A673 (cell line): ENCODE data around the gene HIBADH.

Experiments used
- CTCF ChIP-seq: fragments of 300-800, 200-600 bp; sonication (generic); conservative IDR thresholded peaks from 2 replicates; pipeline ENCODE4 v1.5.1; 2017; ENCODE audit warnings: low read depth, mild to moderate bottlenecking, antibody characterized with exemption, low read length, moderate library complexity, mixed read lengths
- EZH2 ChIP-seq: fragments of 200-600 bp; sonication (generic); IDR thresholded peaks from 2 replicates; pipeline ENCODE4 v1.6.1; 2017; ENCODE audit warnings: borderline replicate concordance, low read depth, mild to moderate bottlenecking, mixed read lengths, antibody characterized with exemption, low read length; ENCODE audit not compliant: poor library complexity, severe bottlenecking

GRCh38 chr7:27581119-27581518 lies 81.6 kb downstream of the HIBADH start:
- TF ChIP-seq CTCF (no peak), EZH2 (no peak)
